HG03439 (cell line): Measurements from ENCODE around the gene FCN3.

Source experiments
- ATAC-seq: cut with Tn5 transposase; IDR thresholded peaks from one replicate; pipeline ENCODE4 v1.9.1; 2021; ENCODE audit warnings: mild to moderate bottlenecking, moderate library complexity; ENCODE audit not compliant: unreplicated experiment

The FCN3 gene

GRCh38 chr1:27360159-27361043 is 14.2 kb downstream of the FCN3 start:
- no peak for ATAC-seq

DNA sequence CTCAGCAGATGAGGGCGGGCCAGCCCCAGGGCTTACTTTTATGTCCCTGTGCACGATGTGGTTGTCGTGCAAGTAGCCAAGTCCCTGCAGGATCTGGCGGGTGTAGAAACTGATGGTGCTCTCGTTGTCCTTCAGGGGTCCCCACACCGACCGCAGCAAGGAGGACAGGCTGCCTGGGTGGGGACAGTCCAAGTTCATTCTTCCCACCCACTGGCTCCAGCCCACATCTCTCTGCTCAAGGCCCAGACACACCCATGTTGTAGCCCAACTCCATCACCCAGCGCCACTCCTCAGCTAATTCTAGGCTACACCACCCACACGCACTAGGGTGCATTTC is 14.8 kb downstream of the FCN3 start:
- no peak for ATAC-seq

DNA sequence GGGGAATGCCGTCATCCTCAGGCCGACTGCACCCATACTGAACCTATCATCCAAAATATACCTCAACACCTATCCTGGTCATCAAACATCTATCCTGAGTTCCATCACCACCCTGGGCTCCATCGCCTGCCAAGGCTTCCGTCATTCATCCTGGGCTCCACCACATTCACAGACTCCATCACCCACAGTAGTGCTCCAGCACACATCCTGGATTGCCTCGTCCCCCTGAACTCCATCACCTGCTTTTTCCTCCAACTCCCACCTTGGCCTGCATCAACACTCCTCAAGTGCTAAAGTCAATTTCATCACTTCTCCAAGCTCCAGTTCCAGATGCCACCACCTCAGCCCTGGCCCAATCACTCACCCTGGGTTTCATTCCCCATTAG is 15.7 kb downstream of the FCN3 start:
- ATAC-seq: no peak

DNA sequence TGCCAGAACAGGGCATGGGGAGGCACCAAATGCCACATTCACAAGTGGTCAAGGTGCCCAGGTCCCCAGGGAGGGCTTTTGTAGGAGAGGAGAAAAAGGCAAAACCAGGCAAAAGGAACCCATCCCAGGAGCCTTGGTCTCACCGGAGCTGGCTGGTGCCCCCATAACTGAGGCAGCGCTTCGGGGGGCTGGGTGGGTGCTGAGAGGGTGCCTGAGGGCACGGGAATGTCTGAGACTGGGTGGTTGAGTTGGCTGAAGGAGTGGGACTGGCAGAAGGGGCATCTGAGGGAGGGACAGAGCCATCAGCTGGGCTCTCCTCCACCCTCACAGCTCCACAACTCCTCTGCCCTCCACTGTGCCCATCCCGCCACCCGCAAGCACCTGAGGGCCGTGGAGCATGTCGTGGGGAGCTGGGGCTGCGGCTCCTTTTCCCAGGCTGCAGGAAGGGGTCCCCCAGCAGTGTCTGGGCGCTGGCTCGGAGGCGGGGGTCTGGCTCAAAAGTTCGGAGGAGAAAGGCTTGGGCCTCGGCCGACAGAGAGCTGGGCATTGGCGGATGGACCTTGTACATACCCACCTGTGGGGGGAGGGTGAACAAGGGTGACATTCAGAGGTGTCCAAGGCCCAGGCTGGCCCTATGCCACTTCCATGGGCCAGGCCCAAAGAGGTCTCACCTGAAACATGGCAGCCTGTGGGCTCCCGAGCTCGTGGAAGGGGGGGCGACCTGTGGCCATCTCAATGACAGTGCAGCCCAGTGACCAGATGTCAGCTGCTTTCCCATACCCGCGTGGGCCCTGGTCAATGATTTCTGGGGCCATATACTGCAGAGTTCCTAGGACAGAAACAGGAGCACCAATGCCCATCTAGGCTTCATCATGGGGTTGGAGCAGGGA is 16.3 kb downstream of the FCN3 start:
- no peak for ATAC-seq

DNA sequence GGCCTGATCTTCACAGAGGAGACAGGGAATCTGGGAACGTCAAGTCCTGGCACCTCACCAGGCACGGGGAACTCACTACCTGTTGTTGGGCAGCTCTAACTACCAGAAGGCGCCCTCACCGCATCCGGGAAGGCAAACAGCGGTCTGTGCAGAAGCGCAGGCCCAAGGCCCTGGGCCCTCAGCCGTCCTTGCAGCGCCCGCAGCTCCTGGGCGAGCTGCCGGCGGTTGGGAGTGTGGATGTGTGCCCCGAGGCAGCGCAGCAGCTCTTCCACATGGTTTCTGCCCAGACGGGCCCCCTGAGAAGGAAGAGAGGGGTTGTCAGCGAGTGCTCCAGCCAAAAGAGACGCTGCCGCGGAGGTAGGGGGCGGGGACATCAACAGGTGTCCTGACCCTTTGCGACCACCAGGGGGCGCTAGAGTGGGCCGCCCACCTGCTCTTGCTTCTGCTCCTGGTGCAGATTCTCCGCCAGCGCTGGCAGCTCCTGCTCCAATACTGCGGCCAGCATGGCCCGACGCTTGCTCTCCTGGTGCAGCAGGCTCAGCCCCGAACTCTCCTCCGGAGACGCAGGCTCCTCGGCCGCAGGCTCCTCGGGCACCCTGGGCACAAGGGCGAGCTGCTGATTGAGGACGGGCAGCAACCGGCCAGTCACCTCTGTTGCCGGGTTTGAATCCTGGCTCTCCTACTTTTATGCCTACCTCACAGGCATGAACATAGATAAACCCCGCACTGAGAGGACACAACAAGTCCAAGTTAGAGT is 17.2 kb downstream of the FCN3 start:
- peak; percentile 54 for ATAC-seq

DNA sequence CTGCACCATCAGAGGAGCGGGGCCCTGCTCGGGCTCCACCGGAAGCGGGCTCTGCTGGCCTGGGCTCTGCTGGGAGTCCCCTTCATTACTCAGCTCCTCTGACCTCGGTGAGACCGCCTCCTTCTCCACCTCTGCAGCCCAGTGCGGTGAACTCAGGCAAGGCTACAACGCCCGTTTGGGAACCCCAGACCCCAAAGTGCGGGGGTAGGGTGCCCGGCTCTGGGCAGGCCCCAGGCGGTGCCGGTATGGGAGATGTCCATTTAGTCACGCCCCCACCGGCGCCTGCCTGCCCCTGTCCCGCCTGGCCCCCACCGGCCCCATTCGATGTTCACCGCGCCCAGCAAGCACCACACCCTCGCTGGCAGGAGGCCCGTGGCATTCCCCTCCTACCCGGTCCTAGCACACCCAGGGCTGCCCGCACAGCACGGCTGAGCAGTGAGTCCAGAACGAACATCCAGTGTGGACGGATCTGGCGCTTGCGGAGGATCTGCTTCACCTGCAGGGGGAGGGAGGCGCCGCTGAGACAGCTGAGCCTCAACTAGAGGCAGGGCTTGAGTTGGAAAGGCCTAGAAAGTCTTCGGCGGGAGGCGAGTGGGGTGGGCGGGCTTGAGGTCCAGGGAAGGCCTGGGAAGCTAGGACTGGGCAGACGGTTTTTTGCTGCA is 17.9 kb downstream of the FCN3 start:
- ATAC-seq: peak; percentile 39

DNA sequence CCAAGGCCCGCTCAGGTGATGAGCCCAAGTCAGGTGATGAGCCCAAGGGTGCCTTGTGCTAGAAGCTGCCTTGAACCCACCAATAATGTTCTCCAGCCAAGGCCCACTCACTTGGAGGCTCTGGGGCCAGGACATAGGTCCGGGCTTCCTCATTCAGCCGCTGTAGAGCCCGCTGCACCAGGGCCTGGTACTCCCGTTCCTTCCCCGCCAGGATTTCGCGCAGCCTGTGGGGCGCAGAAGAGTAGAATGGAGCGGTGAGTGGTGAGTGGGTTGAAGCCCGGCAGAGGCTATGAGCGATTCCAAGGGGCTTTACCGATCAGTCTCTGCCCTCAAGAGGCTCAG is 18.4 kb downstream of the FCN3 start:
- ATAC-seq: no peak

DNA sequence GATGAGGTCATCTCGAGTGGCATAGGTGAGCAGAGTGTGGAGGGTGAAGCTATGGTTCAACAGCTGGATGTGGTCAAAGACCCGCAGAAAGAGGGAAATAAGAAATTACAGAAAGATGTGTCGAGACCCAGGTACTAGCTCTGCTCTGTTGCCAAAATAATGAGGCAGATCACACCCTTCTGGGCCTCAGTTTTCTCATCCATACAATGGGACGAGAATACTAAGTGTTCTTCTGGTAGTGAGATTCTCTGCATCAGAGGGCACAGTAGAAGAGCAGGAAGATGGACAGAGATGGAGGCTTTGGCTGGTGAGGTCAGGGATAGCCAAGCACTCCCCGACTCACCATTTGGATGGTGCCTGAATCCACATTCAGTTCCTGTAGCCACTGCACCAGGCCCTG is 18.9 kb downstream of the FCN3 start:
- ATAC-seq: no peak

DNA sequence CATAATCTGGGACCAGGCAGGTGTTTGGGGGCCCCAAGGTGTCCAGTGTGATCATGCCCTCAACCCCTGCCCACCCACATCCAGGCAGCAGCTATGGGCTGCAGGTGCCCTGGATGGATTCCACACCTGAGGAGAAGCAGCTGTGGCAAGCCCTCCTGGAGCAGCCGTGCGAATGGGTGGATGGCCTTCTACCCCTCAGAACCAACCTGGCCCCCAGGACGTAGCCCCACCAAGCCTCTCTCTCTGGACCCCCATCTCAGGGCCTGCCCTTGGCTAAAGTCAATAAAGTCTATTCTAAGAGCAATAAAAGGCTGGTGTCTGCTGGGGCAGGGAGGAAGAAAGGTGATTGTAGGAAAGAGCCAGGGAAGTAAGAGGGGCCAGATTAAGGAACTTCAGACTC is 21.0 kb downstream of the FCN3 start:
- ATAC-seq: no peak

DNA sequence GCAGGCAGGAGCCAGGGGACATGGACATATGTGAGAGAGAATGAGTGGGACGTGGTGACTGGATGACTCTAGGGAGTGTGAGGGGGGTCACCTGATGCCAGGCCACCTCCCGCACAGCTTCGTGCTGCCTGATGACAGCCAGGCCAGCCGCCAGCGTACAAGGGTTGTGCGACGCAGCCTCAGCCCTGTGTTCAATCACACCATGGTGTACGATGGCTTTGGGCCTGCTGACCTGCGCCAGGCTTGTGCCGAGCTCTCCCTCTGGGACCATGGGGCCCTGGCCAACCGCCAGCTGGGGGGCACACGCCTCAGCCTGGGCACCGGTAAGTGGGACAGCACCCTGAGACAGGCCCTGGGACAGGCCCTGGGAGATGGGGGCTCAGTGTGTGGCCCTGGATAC is 21.5 kb downstream of the FCN3 start:
- no peak for ATAC-seq

GRCh38 chr1:27351541-27352107 is 23.0 kb downstream of the FCN3 start:
- ATAC-seq: no peak

DNA sequence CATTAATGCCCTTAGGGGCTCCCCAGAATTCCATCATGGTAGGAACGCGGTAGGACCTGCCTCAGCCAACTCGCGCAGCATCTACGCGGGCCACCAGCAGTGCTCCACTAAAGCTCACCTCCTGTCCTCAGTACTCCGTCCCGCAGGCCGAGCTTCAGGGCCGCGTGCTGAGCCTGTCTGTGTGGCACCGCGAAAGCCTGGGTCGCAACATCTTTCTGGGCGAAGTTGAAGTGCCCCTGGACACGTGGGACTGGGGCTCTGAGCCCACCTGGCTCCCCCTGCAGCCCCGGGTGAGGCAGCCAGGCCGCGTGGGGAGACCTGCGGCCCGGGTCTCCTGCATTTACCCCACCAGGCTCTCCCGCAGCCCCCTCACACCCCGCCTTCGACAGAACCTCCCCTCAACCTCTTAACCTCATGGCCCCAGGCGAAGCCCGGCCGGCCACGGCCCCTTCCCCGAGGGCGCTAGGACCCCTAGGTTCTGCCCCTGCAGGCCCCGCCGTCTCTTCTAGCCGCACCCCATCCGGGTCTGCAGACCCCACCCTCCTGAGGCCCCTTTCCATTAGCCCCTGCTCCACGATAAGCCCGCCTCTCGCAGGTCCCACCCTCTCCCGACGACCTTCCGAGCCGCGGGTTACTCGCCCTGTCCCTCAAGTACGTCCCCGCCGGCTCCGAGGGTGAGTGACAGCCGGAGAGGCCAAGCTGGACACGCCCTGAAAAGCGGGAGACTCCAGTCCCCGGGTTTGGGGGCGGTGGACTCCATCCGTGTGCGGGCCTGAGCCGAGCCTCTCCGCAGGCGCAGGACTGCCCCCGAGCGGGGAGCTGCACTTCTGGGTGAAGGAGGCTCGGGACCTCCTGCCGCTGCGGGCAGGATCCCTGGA is 23.7 kb downstream of the FCN3 start:
- ATAC-seq: no peak

DNA sequence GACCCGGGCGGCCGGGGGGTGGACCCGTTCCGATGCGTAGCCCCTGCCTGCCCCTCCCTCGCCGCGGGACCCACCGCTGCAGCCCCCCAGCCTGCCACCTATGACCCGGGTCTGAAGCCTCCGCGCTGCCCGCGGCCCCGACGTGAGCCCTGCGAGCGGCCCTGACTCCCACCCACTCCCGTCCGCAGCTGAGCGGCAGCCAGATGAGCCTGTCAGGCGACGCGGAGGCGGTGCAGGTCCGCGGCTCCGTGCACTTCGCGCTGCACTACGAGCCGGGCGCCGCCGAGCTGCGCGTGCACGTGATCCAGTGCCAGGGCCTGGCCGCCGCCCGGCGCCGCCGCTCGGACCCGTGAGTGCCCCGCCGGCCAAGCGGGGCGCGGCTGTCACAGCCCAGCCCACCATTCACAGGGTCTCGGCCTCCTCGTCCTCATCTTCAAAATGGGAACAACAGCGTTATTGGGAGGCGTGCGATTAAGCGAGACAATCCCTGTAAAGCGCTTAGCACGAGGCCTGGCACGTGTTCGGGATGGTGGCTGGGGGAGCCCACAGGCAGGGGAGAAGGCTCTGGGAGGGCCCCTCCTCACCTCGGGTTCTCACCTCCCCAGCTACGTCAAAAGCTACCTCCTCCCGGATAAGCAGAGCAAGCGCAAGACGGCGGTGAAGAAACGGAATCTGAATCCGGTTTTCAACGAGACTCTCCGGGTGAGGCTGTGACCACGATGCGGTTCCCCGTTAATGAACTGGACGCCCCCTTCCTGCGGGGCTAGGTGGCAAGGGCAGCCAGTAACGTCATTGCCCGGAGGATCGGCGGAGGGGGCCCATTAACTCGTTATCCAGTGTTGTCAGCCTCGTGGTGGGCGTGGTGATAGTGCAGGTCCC is 24.6 kb downstream of the FCN3 start:
- no peak for ATAC-seq

DNA sequence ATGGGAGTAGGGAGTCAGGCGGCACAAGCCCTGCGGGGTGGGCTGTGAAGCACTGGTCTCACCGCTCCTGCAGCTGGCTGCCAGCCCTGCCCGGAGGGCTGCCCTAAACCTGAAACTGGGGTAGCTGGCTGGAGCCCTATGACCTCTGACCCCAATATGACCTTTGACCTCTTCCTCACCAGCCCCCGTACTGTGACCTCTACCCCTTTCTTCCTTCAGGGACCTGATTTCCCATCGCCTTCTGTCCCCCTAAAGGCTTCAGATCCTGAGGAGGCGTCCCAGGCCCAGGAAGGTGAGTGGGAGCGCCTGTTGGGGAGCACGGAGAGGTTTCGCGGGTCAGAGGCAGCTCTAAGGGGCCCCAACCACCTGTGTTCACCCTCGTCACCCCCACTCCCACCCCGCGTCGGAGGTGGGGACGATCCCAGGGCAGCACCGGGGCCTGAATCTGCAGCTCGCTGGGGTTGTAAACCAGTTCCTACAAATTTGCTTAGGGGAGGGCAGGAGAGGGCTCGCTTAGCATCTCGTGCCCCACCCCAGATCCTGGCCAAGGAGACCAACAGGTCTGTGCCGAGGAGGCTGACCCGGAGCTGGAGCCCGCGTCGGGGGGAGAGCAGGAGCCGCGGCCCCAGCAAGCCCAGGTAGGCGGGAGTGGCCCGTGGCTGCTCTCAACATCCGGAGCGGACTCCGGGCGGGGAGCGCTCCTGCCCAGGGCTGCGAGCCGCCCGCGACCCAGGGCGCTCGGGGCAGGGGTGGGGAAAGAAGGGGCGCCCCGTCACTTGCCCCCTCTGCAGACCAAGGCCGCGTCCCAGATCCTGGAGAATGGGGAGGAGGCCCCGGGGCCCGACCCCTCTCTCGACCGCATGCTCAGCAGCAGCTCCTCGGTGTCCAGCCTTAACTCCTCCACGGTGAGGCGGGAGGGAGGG is 25.5 kb downstream of the FCN3 start:
- no peak for ATAC-seq

DNA sequence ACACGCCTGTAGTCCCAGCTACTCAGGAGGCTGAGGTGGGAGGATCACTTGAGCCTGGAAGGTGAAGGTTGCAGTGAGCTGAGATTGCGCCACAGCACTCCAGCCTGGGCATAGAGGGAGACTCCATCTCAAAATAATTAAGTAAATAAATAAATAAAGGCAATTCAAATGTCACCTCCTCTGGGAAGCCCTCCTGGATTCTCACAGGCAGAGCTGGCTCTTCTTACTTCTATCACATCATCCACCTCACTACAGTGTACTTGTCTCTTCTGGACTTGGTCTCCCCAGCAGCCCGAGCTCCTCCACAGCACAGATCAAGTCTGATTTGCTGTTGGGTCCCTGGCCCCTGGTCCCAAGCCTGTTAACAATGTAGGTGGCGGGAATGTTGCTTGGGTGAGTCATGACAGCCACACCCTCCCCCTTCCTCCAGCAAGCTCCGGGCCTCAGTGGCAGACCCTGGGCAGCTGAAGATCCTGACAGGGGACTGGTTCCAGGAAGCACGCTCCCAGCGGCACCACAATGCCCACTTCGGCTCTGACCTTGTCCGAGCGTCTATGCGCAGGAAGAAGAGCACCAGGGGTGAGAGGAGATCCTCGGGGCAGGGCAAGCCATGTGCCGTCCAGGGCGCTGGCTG is 27.5 kb downstream of the FCN3 start:
- no peak for ATAC-seq

GRCh38 chr1:27346357-27346756 is 28.3 kb downstream of the FCN3 start:
- ATAC-seq: no peak

DNA sequence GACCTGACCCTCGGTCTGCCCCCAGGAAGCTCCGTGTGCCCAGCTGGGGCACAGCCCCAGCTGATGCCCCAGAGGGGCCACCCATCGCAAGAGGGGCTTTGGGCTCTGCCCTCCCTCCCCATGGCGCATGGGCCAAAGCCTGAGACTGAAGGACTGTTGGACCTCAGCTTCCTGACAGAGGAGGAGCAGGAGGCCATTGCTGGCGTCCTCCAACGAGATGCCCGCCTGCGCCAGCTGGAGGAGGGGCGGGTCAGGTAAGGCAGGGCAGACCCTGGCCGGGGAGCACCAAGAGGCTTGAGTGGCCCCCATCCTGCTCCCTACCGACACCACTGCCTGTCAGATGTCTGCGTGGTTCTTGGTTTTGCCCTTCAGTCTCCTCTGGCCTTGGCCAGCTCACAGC is 29.4 kb downstream of the FCN3 start:
- no peak for ATAC-seq
